Stimulated activated CD8-positive, alpha-beta memory T cell treated with anti-CD3 and anti-CD28 coated beads, Interleukin-2, amount 100 ng/mL, for 48 hours (primary cell): ENCODE measurements around the gene STEAP1B.

Experiments used
- DNase-seq, 2 donors: peaks; one replicate each; pipeline ENCODE4 v3.0.0-alpha.2; 2020; ENCODE audit warnings: low read depth in 2 of 2

STEAP1B gene

GRCh38 chr7:22432203-22432718 lies 67.7 kb downstream of the STEAP1B start:
- DNase-seq, result no peak

- no peak for DNase-seq
Observed at GRCh38 chr7:22430457-22430856, 69.5 kb downstream of the STEAP1B start.

- DNase-seq, result no peak
Observed at GRCh38 chr7:22429386-22429785, 70.6 kb downstream of the STEAP1B start.

GRCh38 chr7:22427855-22428254 lies 72.1 kb downstream of the STEAP1B start:
- no peak for DNase-seq

GRCh38 chr7:22427104-22427503 lies 72.9 kb downstream of the STEAP1B start:
- DNase-seq, result no peak

- no peak for DNase-seq
Observed at GRCh38 chr7:22426463-22427094, 73.4 kb downstream of the STEAP1B start.

- DNase-seq, result no peak
Observed at GRCh38 chr7:22425361-22425760, 74.6 kb downstream of the STEAP1B start.

GRCh38 chr7:22422831-22423615 lies 77.0 kb downstream of the STEAP1B start:
- DNase-seq, result no peak

- DNase-seq, result no peak
Observed at GRCh38 chr7:22420973-22421635, 78.9 kb downstream of the STEAP1B start.

- no peak for DNase-seq
Observed at GRCh38 chr7:22420008-22420407, 80.0 kb downstream of the STEAP1B start.

- DNase-seq, result no peak
Observed at GRCh38 chr7:22419488-22419887, 80.5 kb downstream of the STEAP1B start.

- DNase-seq, result no peak
Observed at GRCh38 chr7:22418251-22419046, 81.5 kb downstream of the STEAP1B start.

- DNase-seq, result no peak
Observed at GRCh38 chr7:22417841-22418240, 82.1 kb downstream of the STEAP1B start.

- no peak for DNase-seq
Observed at GRCh38 chr7:22417349-22417748, 82.6 kb downstream of the STEAP1B start.

- no peak for DNase-seq
Observed at GRCh38 chr7:22414424-22414823, 85.6 kb downstream of the STEAP1B start.

- no peak for DNase-seq
Observed at GRCh38 chr7:22413211-22413610, 86.8 kb downstream of the STEAP1B start.

GRCh38 chr7:22411977-22412693 lies 87.9 kb downstream of the STEAP1B start:
- DNase-seq, result no peak

GRCh38 chr7:22406715-22407114 lies 93.3 kb downstream of the STEAP1B start:
- no peak for DNase-seq

GRCh38 chr7:22404421-22405023 lies 95.5 kb downstream of the STEAP1B start:
- no peak for DNase-seq

- no peak for DNase-seq
Observed at GRCh38 chr7:22403344-22403743, 96.6 kb downstream of the STEAP1B start.

- no peak for DNase-seq
Observed at GRCh38 chr7:22402250-22402649, 97.7 kb downstream of the STEAP1B start.
